Measurements from ENCODE around the gene FHIT. TPM values are rescaled to one million over a fixed set of nuclear protein-coding genes. Genes with fewer than 3 reads are reported as not detected.

FHIT gene
- total and polyA plus RNA-seq, 4 donors = 2.1 to 14.7 (median 6.6) TPM

GRCh38 chr3:60146121-60146520 is 1105.1 kb downstream of the FHIT start:
- H3K9ac ChIP-seq (ENCODE audit: low read depth in 1 of 2, low read length in 2 of 2) = no peak overlapping the region
- no peak for TF ChIP-seq RXRA (IDR thresholded peaks at IDR 0.05)
- no peak for TF ChIP-seq ATF3 (IDR thresholded peaks at IDR 0.05)
- no peak for TF ChIP-seq TAF1 (conservative IDR thresholded peaks at IDR 0.05)
- no peak for TF ChIP-seq JUND (IDR thresholded peaks at IDR 0.05)
- TF ChIP-seq FOXA2 (IDR thresholded peaks at IDR 0.05) = no peak
- no peak for TF ChIP-seq FOXA1 (IDR thresholded peaks at IDR 0.05)
- no peak for TF ChIP-seq REST (IDR thresholded peaks at IDR 0.05)
- TF ChIP-seq HNF4A (conservative IDR thresholded peaks at IDR 0.05) = no peak
- TF ChIP-seq CTCF (IDR thresholded peaks at IDR 0.05; ENCODE audit: low read depth, low read length, missing input control) = no peak
- no peak for TF ChIP-seq SP1 (IDR thresholded peaks at IDR 0.05)
- no peak for TF ChIP-seq ZBTB33 (IDR thresholded peaks at IDR 0.05)
- H3K4me1 ChIP-seq (ENCODE audit: control insufficient read depth in 4 of 4, insufficient read depth in 4 of 4, low read length in 3 of 4) = no peaks in the 10 kb centered on the region
- H3K9me3 ChIP-seq (ENCODE audit: control insufficient read depth in 4 of 4, low read length in 3 of 4) = no peaks in the 10 kb centered on the region
- no peak overlapping the region for H3K27ac ChIP-seq (ENCODE audit: low read depth in 1 of 2, low read length in 2 of 2)
- no peaks in the 10 kb centered on the region for H3K27me3 ChIP-seq (ENCODE audit: control insufficient read depth in 4 of 4, insufficient read depth in 4 of 4, low read length in 3 of 4)
- DNase-seq (ENCODE audit: low spot score) = no peak
- 76% methylated on average over 1 of the region's 1 CpG for WGBS
- H3K36me3 ChIP-seq (ENCODE audit: control insufficient read depth in 4 of 4, insufficient read depth in 3 of 4, low read depth in 1 of 4, low read length in 3 of 4) = no peaks in the 10 kb centered on the region
- H3K4me3 ChIP-seq (ENCODE audit: low read depth in 1 of 3, low read length in 3 of 3) = no peak overlapping the region

- Histone ChIP-seq H3K27ac (ENCODE audit: low read depth in 1 of 2, low read length in 2 of 2) (no peak overlapping the region), H3K9ac (ENCODE audit: low read depth in 1 of 2, low read length in 2 of 2) (no peak overlapping the region), H3K4me1 (ENCODE audit: control insufficient read depth in 4 of 4, insufficient read depth in 4 of 4, low read length in 3 of 4) (no peaks in the 10 kb centered on the region), H3K36me3 (ENCODE audit: control insufficient read depth in 4 of 4, insufficient read depth in 3 of 4, low read depth in 1 of 4, low read length in 3 of 4) (no peaks in the 10 kb centered on the region), H3K4me3 (ENCODE audit: low read depth in 1 of 3, low read length in 3 of 3) (no peak overlapping the region), H3K9me3 (ENCODE audit: control insufficient read depth in 4 of 4, low read length in 3 of 4) (no peaks in the 10 kb centered on the region), H3K27me3 (ENCODE audit: control insufficient read depth in 4 of 4, insufficient read depth in 4 of 4, low read length in 3 of 4) (no peaks in the 10 kb centered on the region)
- DNase-seq (ENCODE audit: low spot score) = no peak
- TF ChIP-seq FOXA1 (IDR thresholded peaks at IDR 0.05) = no peak
- TF ChIP-seq HNF4G (IDR thresholded peaks at IDR 0.05) = no peak
- TF ChIP-seq GABPA (IDR thresholded peaks at IDR 0.05 in 1 of 2, conservative IDR thresholded peaks at IDR 0.05 in 1 of 2) = no peak
- no peak for TF ChIP-seq MAX (IDR thresholded peaks at IDR 0.05)
- TF ChIP-seq CTCF (IDR thresholded peaks at IDR 0.05; ENCODE audit: low read depth, low read length, missing input control) = no peak
- TF ChIP-seq EGR1 (IDR thresholded peaks at IDR 0.05; ENCODE audit: low read depth in 2 of 2) = no peak
- TF ChIP-seq RXRA (IDR thresholded peaks at IDR 0.05) = no peak
- TF ChIP-seq JUND (IDR thresholded peaks at IDR 0.05) = no peak
- no peak for TF ChIP-seq TAF1 (conservative IDR thresholded peaks at IDR 0.05)
- TF ChIP-seq RAD21 (IDR thresholded peaks at IDR 0.05) = no peak
- no peak for TF ChIP-seq REST (IDR thresholded peaks at IDR 0.05)
- no peak for TF ChIP-seq HNF4A (conservative IDR thresholded peaks at IDR 0.05)
- no peak for TF ChIP-seq NR2F2 (IDR thresholded peaks at IDR 0.05)
- WGBS = 95% methylated on average over 1 of the region's 1 CpG
These were observed 1107.2 kb downstream of the FHIT start for GRCh38 chr3:60144071-60144470.

Data from liver (tissue), 9 donors.